ENCODE measurements around the gene FOXC2.

FOXC2 gene

GRCh38 chr16:86566966-86567700, 504 bp downstream of the FOXC2 start:
- CTCF ChIA-PET: interaction anchor here (1.0 to 16.0 kb wide), 5 partner anchors 114 to 714 kb away, joined by 3 to 309 read pairs (median 5); no protein-coding TSS in a partner anchor

GRCh38 chr16:86567701-86568581, 1.3 kb downstream of the FOXC2 start:
- H3K4me3 ChIP-seq (ENCODE audit: low read depth, low read length): peak overlapping the region; percentile 91
- TF ChIP-seq CTCF (IDR thresholded peaks at IDR 0.05; ENCODE audit: insufficient read depth, low read length, missing control alignments): peak; percentile 30
- DNase-seq (ENCODE audit: low read depth, low spot score): no peak
- POLR2A ChIA-PET: interaction anchor here (0.9 to 1.8 kb wide), 4 partner anchors 8 to 97 kb away, joined by 3 to 7 read pairs (median 5); no protein-coding TSS in a partner anchor
- CTCF ChIA-PET: interaction anchor here (1.0 to 16.0 kb wide), 3 partner anchors 113 to 493 kb away, joined by 5 to 309 read pairs (median 5); no protein-coding TSS in a partner anchor

More at GRCh38 chr16:86566966-86567700, 504 bp downstream of the FOXC2 start:
- no peak for TF ChIP-seq CTCF (IDR thresholded peaks at IDR 0.05; ENCODE audit: insufficient read depth, low read length, missing control alignments)
- POLR2A ChIA-PET: interaction anchor here (0.9 to 1.8 kb wide), 6 partner anchors 9 to 496 kb away, joined by 3 to 9 read pairs (median 5); no protein-coding TSS in a partner anchor
- DNase-seq (ENCODE audit: low read depth, low spot score): no peak
- peak overlapping the region; percentile 91 for H3K4me3 ChIP-seq (ENCODE audit: low read depth, low read length)

DNA sequence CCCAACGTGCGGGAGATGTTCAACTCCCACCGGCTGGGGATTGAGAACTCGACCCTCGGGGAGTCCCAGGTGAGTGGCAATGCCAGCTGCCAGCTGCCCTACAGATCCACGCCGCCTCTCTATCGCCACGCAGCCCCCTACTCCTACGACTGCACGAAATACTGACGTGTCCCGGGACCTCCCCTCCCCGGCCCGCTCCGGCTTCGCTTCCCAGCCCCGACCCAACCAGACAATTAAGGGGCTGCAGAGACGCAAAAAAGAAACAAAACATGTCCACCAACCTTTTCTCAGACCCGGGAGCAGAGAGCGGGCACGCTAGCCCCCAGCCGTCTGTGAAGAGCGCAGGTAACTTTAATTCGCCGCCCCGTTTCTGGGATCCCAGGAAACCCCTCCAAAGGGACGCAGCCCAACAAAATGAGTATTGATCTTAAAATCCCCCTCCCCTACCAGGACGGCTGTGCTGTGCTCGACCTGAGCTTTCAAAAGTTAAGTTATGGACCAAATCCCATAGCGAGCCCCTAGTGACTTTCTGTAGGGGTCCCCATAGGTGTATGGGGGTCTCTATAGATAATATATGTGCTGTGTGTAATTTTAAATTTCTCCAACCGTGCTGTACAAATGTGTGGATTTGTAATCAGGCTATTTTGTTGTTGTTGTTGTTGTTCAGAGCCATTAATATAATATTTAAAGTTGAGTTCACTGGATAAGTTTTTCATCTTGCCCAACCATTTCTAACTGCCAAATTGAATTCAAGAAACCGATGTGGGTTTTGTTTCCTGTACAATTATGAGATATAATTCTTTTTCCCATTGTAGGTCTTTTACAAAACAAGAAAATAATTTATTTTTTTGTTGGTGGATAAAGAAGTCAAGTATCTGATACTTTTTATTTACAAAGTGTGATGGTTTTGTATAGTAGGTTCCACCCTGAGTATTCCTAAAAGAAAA, 2.3 kb downstream of the FOXC2 start:
- peak overlapping the region; percentile 91 for H3K4me3 ChIP-seq (ENCODE audit: low read depth, low read length)
- DNase-seq (ENCODE audit: low read depth, low spot score): no peak
- ChIA-PET POLR2A (interaction anchor here (1.8 kb wide), 1 partner anchor 9 kb away, joined by 5 read pairs; no protein-coding TSS in a partner anchor), CTCF (interaction anchor here (16.0 kb wide), 1 partner anchor 492 kb away, joined by 309 read pairs; no protein-coding TSS in a partner anchor)
- TF ChIP-seq CTCF (IDR thresholded peaks at IDR 0.05; ENCODE audit: insufficient read depth, low read length, missing control alignments): no peak

GRCh38 chr16:86569701-86570447, 3.2 kb downstream of the FOXC2 start:
- H3K4me3 ChIP-seq (ENCODE audit: low read depth, low read length): peak overlapping the region; percentile 91
- DNase-seq (ENCODE audit: low read depth, low spot score): no peak
- no peak for TF ChIP-seq CTCF (IDR thresholded peaks at IDR 0.05; ENCODE audit: insufficient read depth, low read length, missing control alignments)
- CTCF ChIA-PET: interaction anchor here (1.1 to 16.0 kb wide), 7 partner anchors 10 to 491 kb away, joined by 3 to 309 read pairs (median 6); no protein-coding TSS in a partner anchor
- POLR2A ChIA-PET: interaction anchor here (0.9 to 1.5 kb wide), 4 partner anchors 21 to 111 kb away, joined by 4 to 7 read pairs (median 5); no protein-coding TSS in a partner anchor

Data from AG04449 (cell line).